HCT116 (cell line): ENCODE data around the gene MUC20. TPM values are rescaled to one million over a fixed set of nuclear protein-coding genes. Genes with fewer than 3 reads are reported as not detected.

Experiments
- ATAC-seq: fragments of 200-7000 bp; cut with Tn5 transposase; 2 replicates; pipeline ENCODE4 v1.9.1; 2020; ENCODE audit warnings: mild to moderate bottlenecking, moderate library complexity
- BruUV-seq: library from RNA; stranded (reverse); fragments of 400-500 nt; replicated peaks from 2 replicates; lab custom pipeline; 2021; lab: Mats Ljungman, UMichigan
- CTCF ChIA-PET: fragments of 300-600 bp; sonication (Branson Sonifier 250); formaldehyde crosslinking; loops from one replicate; lab custom pipeline; 2021; ENCODE audit warnings: antibody characterized with exemption; lab: Charles Lee
- POLR2A ChIA-PET: fragments of 300-600, 350-600 bp; sonication (Branson Sonifier 250); formaldehyde crosslinking; loops from one replicate; lab custom pipeline; 2021; ENCODE audit warnings: antibody characterized with exemption; lab: Charles Lee
- RAD21 ChIA-PET, 2 experiments: fragments of 300-600 bp; sonication (Branson Sonifier 250); formaldehyde crosslinking; loops; one replicate each; lab custom pipeline; 2023; ENCODE audit warnings: low total read pairs in 2 of 2; ENCODE audit not compliant: uncharacterized antibody in 2 of 2, unreplicated experiment in 2 of 2, low non-redundant PET in 1 of 2; lab: Charles Lee
- DNase-seq: peaks from one replicate; pipeline ENCODE4 v3.0.0-alpha.2; 2010; ENCODE audit warnings: low read depth, low spot score
- H2AFZ ChIP-seq: fragments of 200-600 bp; shearing (Covaris generic), sonication (generic); 2 replicates; pipeline ENCODE4 v1.6.1; 2017; ENCODE audit warnings: low read depth, mixed run types, mixed read lengths, antibody characterized with exemption, low read length; ENCODE audit not compliant: poor library complexity, severe bottlenecking
- H3K27ac ChIP-seq: 2 replicates; pipeline ENCODE4 v1.5.1; 2012; ENCODE audit warnings: low read depth, low read length
- H3K27me3 ChIP-seq: fragments of 200-600 bp; sonication (generic); 2 replicates; pipeline ENCODE4 v1.6.1; 2016; ENCODE audit warnings: mixed run types, low read length, mixed read lengths; ENCODE audit not compliant: insufficient read depth
- H3K36me3 ChIP-seq, 2 experiments: fragments of 200-500 bp in 1 of 2; fragments of 200-600 bp in 1 of 2; sonication (Bioruptor generic) in 1 of 2; sonication (generic) in 1 of 2; 2 replicates each; pipeline versions ENCODE4 v1.5.1 to v1.6.1; 2014 to 2016; ENCODE audit warnings: low read length in 2 of 2, inconsistent platforms in 1 of 2, mixed read lengths in 1 of 2, mixed run types in 1 of 2; ENCODE audit not compliant: insufficient read depth in 2 of 2, control insufficient read depth in 1 of 2
- H3K4me1 ChIP-seq, 2 experiments: fragments of 200-600 bp in 1 of 2; sonication (generic) in 1 of 2; 2 replicates each; pipeline versions ENCODE4 v1.5.1 to v1.6.1; 2012 to 2017; ENCODE audit warnings: low read length in 2 of 2, inconsistent platforms in 1 of 2, mild to moderate bottlenecking in 1 of 2, mixed read lengths in 1 of 2, mixed run types in 1 of 2, moderate library complexity in 1 of 2; ENCODE audit not compliant: insufficient read depth in 2 of 2, control insufficient read depth in 1 of 2
- H3K4me2 ChIP-seq: fragments of 200-600 bp; sonication (generic); 2 replicates; pipeline ENCODE4 v1.6.1; 2017; ENCODE audit warnings: mixed run types, low read length, mixed read lengths
- H3K4me3 ChIP-seq, 2 experiments: fragments of 200-600 bp in 1 of 2; sonication (generic) in 1 of 2; replicated peaks in 1 of 2; 2 replicates each; pipeline ENCODE4 v1.5.1; 2011 to 2016; ENCODE audit warnings: low read length in 2 of 2, control low read depth in 1 of 2, low read depth in 1 of 2, mild to moderate bottlenecking in 1 of 2, mixed read lengths in 1 of 2, mixed run types in 1 of 2
- H3K79me2 ChIP-seq: fragments of 200-600 bp; sonication (generic); 2 replicates; pipeline ENCODE4 v1.6.1; 2017; ENCODE audit warnings: mild to moderate bottlenecking, mixed run types, low read length, moderate library complexity, mixed read lengths; ENCODE audit not compliant: insufficient read depth
- H3K9ac ChIP-seq: fragments of 200-600 bp; sonication (generic); 2 replicates; pipeline ENCODE4 v1.6.1; 2016; ENCODE audit warnings: low read length, mixed read lengths
- H3K9me2 ChIP-seq: fragments of 200-600 bp; sonication (generic), shearing (Covaris generic); 2 replicates; pipeline ENCODE4 v1.6.1; 2017; ENCODE audit warnings: mixed run types, mild to moderate bottlenecking, moderate library complexity; ENCODE audit not compliant: insufficient read depth
- H3K9me3 ChIP-seq, 2 experiments: fragments of 200-500 bp in 1 of 2; fragments of 200-600 bp in 1 of 2; sonication (Bioruptor generic) in 1 of 2; sonication (generic) in 1 of 2; 2 replicates each; pipeline ENCODE4 v1.6.1; 2014 to 2017; ENCODE audit warnings: low read length in 2 of 2, mixed read lengths in 2 of 2, inconsistent platforms in 1 of 2, low read depth in 1 of 2, mild to moderate bottlenecking in 1 of 2, mixed run types in 1 of 2, moderate library complexity in 1 of 2; ENCODE audit not compliant: control insufficient read depth in 1 of 2, insufficient read depth in 1 of 2
- H4K20me1 ChIP-seq: fragments of 200-600 bp; sonication (generic), shearing (Covaris generic); 2 replicates; pipeline ENCODE4 v1.6.1; 2017; ENCODE audit warnings: mixed run types, mild to moderate bottlenecking, moderate library complexity; ENCODE audit not compliant: insufficient read depth
- ATF3 ChIP-seq: IDR thresholded peaks from 2 replicates; pipeline ENCODE4 v1.6.1; 2012
- CBX3 ChIP-seq: IDR thresholded peaks from 2 replicates; pipeline ENCODE4 v1.6.1; 2012; ENCODE audit warnings: low read depth
- CEBPB ChIP-seq: IDR thresholded peaks from 2 replicates; pipeline ENCODE4 v1.6.1; 2012; ENCODE audit warnings: low read depth
- CTCF ChIP-seq, 3 experiments: fragments of 200-600 bp in 1 of 3; sonication (generic) in 1 of 3; IDR thresholded peaks in 2 of 3; conservative IDR thresholded peaks in 1 of 3; 2 replicates each; pipeline ENCODE4 v1.5.1; 2012 to 2017; ENCODE audit warnings: low read depth in 2 of 3, low read length in 2 of 3, antibody characterized with exemption in 1 of 3, borderline replicate concordance in 1 of 3, control low read depth in 1 of 3, mild to moderate bottlenecking in 1 of 3, mixed read lengths in 1 of 3, mixed run types in 1 of 3, moderate library complexity in 1 of 3; ENCODE audit not compliant: insufficient read depth in 1 of 3
- ELF1 ChIP-seq: IDR thresholded peaks from 2 replicates; pipeline ENCODE4 v1.6.1; 2012; ENCODE audit warnings: low read depth, borderline replicate concordance
- EZH2 ChIP-seq: fragments of 200-600 bp; sonication (generic); IDR thresholded peaks from 2 replicates; pipeline ENCODE4 v1.6.1; 2017; ENCODE audit warnings: antibody characterized with exemption, mixed run types
- EZH2phosphoT487 ChIP-seq: fragments of 200-600 bp; IDR thresholded peaks from 2 replicates; pipeline ENCODE4 v1.6.1; 2018; ENCODE audit warnings: antibody characterized with exemption, borderline replicate concordance
- JUND ChIP-seq: IDR thresholded peaks from 2 replicates; pipeline ENCODE4 v1.6.1; 2012
- RAD21 ChIP-seq: IDR thresholded peaks from 2 replicates; pipeline ENCODE4 v1.6.1; 2012; ENCODE audit warnings: low read depth, mild to moderate bottlenecking
- SIN3A ChIP-seq: IDR thresholded peaks from 2 replicates; pipeline ENCODE4 v1.6.1; 2012; ENCODE audit warnings: low read depth
- SP1 ChIP-seq: IDR thresholded peaks from 2 replicates; pipeline ENCODE4 v1.6.1; 2012; ENCODE audit warnings: low read depth
- YY1 ChIP-seq: IDR thresholded peaks from 2 replicates; pipeline ENCODE4 v1.6.1; 2011; ENCODE audit warnings: low read length, low read depth, moderate library complexity, mild to moderate bottlenecking; ENCODE audit not compliant: insufficient replicate concordance; ENCODE audit errors: extremely low read depth
- ZNF274 ChIP-seq: fragments of 200-500 bp; sonication (Bioruptor generic); IDR thresholded peaks from 2 replicates; pipeline ENCODE4 v1.6.1; 2014; ENCODE audit warnings: mild to moderate bottlenecking, low read depth, low read length, inconsistent platforms
- intact Hi-C: fragments of 100-400 bp; cut with micrococcal nuclease; formaldehyde crosslinking; loops from 2 replicates; pipeline ENCODE4 v1.10.0; 2022
- total RNA-seq: library from RNA; stranded (reverse); gene quantifications from one replicate; pipeline ENCODE4 v1.2.1, GENCODE V29; 2021; ENCODE audit not compliant: unreplicated experiment

MUC20 gene
- total RNA-seq, 1 experiment from 2014 or later = 2.4 TPM

- Histone ChIP-seq H3K79me2 (no peaks in the 10 kb centered on the region), H3K27me3 (no peaks in the 10 kb centered on the region), H3K4me3 (no peak overlapping the region), H3K36me3 (peaks cover 11 to 13% of the 10 kb centered on the region in 2 experiments; a peak in 3 of 4 replicates), H3K9me3 (no peaks in the 10 kb centered on the region), H2AFZ (no peak overlapping the region), H3K27ac (no peak overlapping the region), H4K20me1 (0 out of 2 replicates have a peak, but pooled peaks cover 5% of the 10 kb centered on the region), H3K4me2 (no peak overlapping the region), H3K9me2 (no peaks in the 10 kb centered on the region), H3K9ac (no peak overlapping the region), H3K4me1 (peaks cover 0 to under 1% of the 10 kb centered on the region in 2 experiments; a peak in 1 of 4 replicates)
- POLR2A ChIA-PET = no interaction called here
- TSS peak; percentile 3 for BruUV-seq
- CTCF ChIA-PET = no interaction called here
- RAD21 ChIA-PET = no interaction called here
- DNase-seq (no peak), ATAC-seq (no peak)
- no peak for TF ChIP-seq RAD21
- no peak for TF ChIP-seq EZH2
- no peak for TF ChIP-seq CTCF (IDR thresholded peaks at IDR 0.05 in 2 of 3, conservative IDR thresholded peaks at IDR 0.05 in 1 of 3; ENCODE audit: borderline replicate concordance in 1 of 3, insufficient read depth in 1 of 3, low read depth in 2 of 3, low read length in 2 of 3)
- TF ChIP-seq CEBPB = no peak
- no peak for TF ChIP-seq EZH2phosphoT487
- no peak for TF ChIP-seq ATF3
- no peak for TF ChIP-seq SP1
- no peak for TF ChIP-seq SIN3A
- TF ChIP-seq JUND = no peak
- TF ChIP-seq CBX3 = no peak
- TF ChIP-seq YY1 = no peak
- no peak for TF ChIP-seq ZNF274
- no peak for TF ChIP-seq ELF1
- intact Hi-C loops = no loop called here
Observed at GRCh38 chr3:195692354-195692685, 28.5 kb upstream of the MUC20 start.
